GM18526 (cell line): ENCODE data around the gene PPM1K.

Experiments
- POLR2A ChIP-seq: IDR thresholded peaks from 3 replicates; pipeline ENCODE4 v1.6.1; 2011; ENCODE audit not compliant: insufficient read length; ENCODE audit errors: extremely low read depth

Gene PPM1K

GRCh38 chr4:88284439-88285234 is at the start of gene PPM1K:
Gene PPM1K (minus strand): TSS chr4:88284561. CDS start chr4:88278583, 5,978 bp downstream.
- TF ChIP-seq POLR2A = peak; percentile 44

- TF ChIP-seq POLR2A = no peak
Measured at GRCh38 chr4:88333741-88334405, 49.5 kb upstream of the PPM1K start.

GRCh38 chr4:88327665-88328064 is 43.3 kb upstream of the PPM1K start:
- no peak for TF ChIP-seq POLR2A

GRCh38 chr4:88320780-88321373 is 36.5 kb upstream of the PPM1K start:
- TF ChIP-seq POLR2A = no peak

- TF ChIP-seq POLR2A = no peak
Measured at GRCh38 chr4:88320224-88320779, 35.9 kb upstream of the PPM1K start.

GRCh38 chr4:88318751-88319350 is 34.5 kb upstream of the PPM1K start:
- no peak for TF ChIP-seq POLR2A

GRCh38 chr4:88315460-88316017 is 31.2 kb upstream of the PPM1K start:
- no peak for TF ChIP-seq POLR2A

- TF ChIP-seq POLR2A = no peak
Measured at GRCh38 chr4:88308587-88308986, 24.2 kb upstream of the PPM1K start.

GRCh38 chr4:88297725-88298454 is 13.5 kb upstream of the PPM1K start:
- TF ChIP-seq POLR2A = no peak

GRCh38 chr4:88297212-88297516 is 12.8 kb upstream of the PPM1K start:
- TF ChIP-seq POLR2A = no peak

GRCh38 chr4:88296413-88297211 is 12.3 kb upstream of the PPM1K start:
- TF ChIP-seq POLR2A = no peak

- TF ChIP-seq POLR2A = no peak
Measured at GRCh38 chr4:88295656-88296055, 11.3 kb upstream of the PPM1K start.

GRCh38 chr4:88291003-88291402 is 6.6 kb upstream of the PPM1K start:
- TF ChIP-seq POLR2A = no peak

GRCh38 chr4:88286897-88287296 is 2.5 kb upstream of the PPM1K start:
- no peak for TF ChIP-seq POLR2A
